Endodermal cell (in vitro differentiated cells): ENCODE measurements around the gene BATF2. TPM values are rescaled to one million over a fixed set of nuclear protein-coding genes. Genes with fewer than 3 reads are reported as not detected.

Experiments
- DNase-seq: peaks from one replicate; pipeline ENCODE4 v3.0.0-alpha.2; 2017
- H3K27ac ChIP-seq: 2 replicates; pipeline ENCODE4 v1.5.1; 2013; ENCODE audit warnings: mild to moderate bottlenecking, low read depth, low read length, moderate library complexity
- H3K27me3 ChIP-seq: 2 replicates; pipeline ENCODE4 v1.6.1; 2013; ENCODE audit warnings: mild to moderate bottlenecking, low read length, moderate library complexity; ENCODE audit not compliant: insufficient read depth, control insufficient read depth, poor library complexity, severe bottlenecking
- H3K36me3 ChIP-seq: 2 replicates; pipeline ENCODE4 v1.7.0; 2013; ENCODE audit warnings: mild to moderate bottlenecking, low read length, moderate library complexity; ENCODE audit not compliant: control insufficient read depth, insufficient read depth
- H3K4me1 ChIP-seq: one replicate; pipeline ENCODE4 v1.7.0; 2013; ENCODE audit warnings: low read length; ENCODE audit not compliant: control insufficient read depth, insufficient read depth
- H3K4me3 ChIP-seq: 2 replicates; pipeline ENCODE4 v1.5.1; 2013; ENCODE audit warnings: mild to moderate bottlenecking, low read length, moderate library complexity
- H3K9ac ChIP-seq: 2 replicates; pipeline ENCODE4 v1.6.1; 2013; ENCODE audit warnings: mild to moderate bottlenecking, low read length, moderate library complexity; ENCODE audit not compliant: poor library complexity, severe bottlenecking; ENCODE audit errors: extremely low read depth
- H3K9me3 ChIP-seq: 2 replicates; pipeline ENCODE4 v1.6.1; 2013; ENCODE audit warnings: mild to moderate bottlenecking, low read length, moderate library complexity; ENCODE audit not compliant: control insufficient read depth
- H3K27ac Mint-ChIP-seq: 2 replicates; pipeline ENCODE4 v1.8.0; 2020; ENCODE audit warnings: mixed read lengths
- H3K27me3 Mint-ChIP-seq: 2 replicates; pipeline ENCODE4 v1.8.0; 2021; ENCODE audit warnings: mild to moderate bottlenecking, mixed read lengths; ENCODE audit not compliant: insufficient read depth
- H3K36me3 Mint-ChIP-seq: 2 replicates; pipeline ENCODE4 v1.8.0; 2020; ENCODE audit warnings: low read depth, mixed read lengths
- H3K4me1 Mint-ChIP-seq: 2 replicates; pipeline ENCODE4 v1.8.0; 2020; ENCODE audit warnings: mixed read lengths
- H3K4me3 Mint-ChIP-seq: 2 replicates; pipeline ENCODE4 v1.8.0; 2020; ENCODE audit warnings: mild to moderate bottlenecking, moderate library complexity, mixed read lengths
- H3K9me3 Mint-ChIP-seq: 2 replicates; pipeline ENCODE4 v1.8.0; 2020; ENCODE audit warnings: mild to moderate bottlenecking, mixed read lengths
- CTCF ChIP-seq: fragments of 200-600 bp; sonication (generic); conservative IDR thresholded peaks from 2 replicates; pipeline ENCODE4 v1.5.0; 2021; ENCODE audit warnings: antibody characterized with exemption, mild to moderate bottlenecking
- WGBS, 2 experiments: methylation state at CpG; one replicate each; pipeline versions ENCODE4 v1.1.5 to v1.1.7; 2013; ENCODE audit warnings: missing lambda C conversion rate in 2 of 2, mixed read lengths in 1 of 2; ENCODE audit not compliant: insufficient coverage in 1 of 2, insufficient read length in 1 of 2; 5-methylcytosine and 5-hydroxymethylcytosine counted together
- total RNA-seq, 2 donors: library from RNA; stranded (reverse); fragmentation: NEBNext Ultra II Directional in 1 of 2; extraction: Animal tissue kit (Norgen Biotek cat#: 25700) in 1 of 2; gene quantifications; 2 replicates in 1 of 2; 3 replicates in 1 of 2; pipeline ENCODE4 v1.2.1, GENCODE V29; 2021

BATF2 gene
- total RNA-seq, 2 donors from 2014 or later = 0.27 TPM; not detected in 1

DNA sequence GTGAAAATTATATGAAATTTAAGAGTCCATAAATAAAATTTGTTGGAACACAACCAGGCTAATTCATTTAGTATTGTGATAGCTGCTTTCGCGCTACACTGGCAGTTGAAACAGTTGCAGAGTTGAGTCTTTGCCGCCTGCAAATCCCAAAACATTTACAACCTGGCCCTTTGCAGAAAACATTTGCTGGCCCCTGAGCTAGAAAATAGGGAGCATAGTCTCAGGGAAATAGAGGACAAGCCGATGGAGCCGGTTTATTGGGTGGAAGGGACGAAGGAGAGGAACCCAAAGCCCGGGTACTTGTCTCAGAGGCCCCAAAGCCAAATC, 43.7 kb upstream of the BATF2 start:
- H3K4me3 Mint-ChIP-seq = peak overlapping the region; percentile 77
- H3K4me1 Mint-ChIP-seq = peaks cover 2% of the 10 kb centered on the region
- Histone ChIP-seq H3K9ac (peak overlapping the region; percentile 63), H3K4me1 (no peaks in the 10 kb centered on the region), H3K27ac (peak overlapping the region; percentile 91), H3K9me3 (no peaks in the 10 kb centered on the region), H3K27me3 (no peaks in the 10 kb centered on the region), H3K4me3 (peak overlapping the region; percentile 84), H3K36me3 (peaks cover 12% of the 10 kb centered on the region)
- H3K27me3 Mint-ChIP-seq = no peaks in the 10 kb centered on the region
- 28 to 31% methylated on average over 7 of the region's 7 CpGs for WGBS, 2 experiments
- no peaks in the 10 kb centered on the region for H3K9me3 Mint-ChIP-seq
- peaks cover 24% of the 10 kb centered on the region for H3K36me3 Mint-ChIP-seq
- peak overlapping the region; percentile 96 for H3K27ac Mint-ChIP-seq
- no peak for TF ChIP-seq CTCF
- no peak for DNase-seq

GRCh38 chr11:65036931-65037330, 40.2 kb upstream of the BATF2 start:
- 92 to 94% methylated on average over 2 to 6 of the region's 6 CpGs for WGBS, 2 experiments
- H3K4me1 ChIP-seq = no peaks in the 10 kb centered on the region
- no peak overlapping the region for H3K9ac ChIP-seq
- H3K27me3 ChIP-seq = no peaks in the 10 kb centered on the region
- no peak for DNase-seq
- Mint-ChIP-seq H3K27ac (no peak overlapping the region), H3K27me3 (no peaks in the 10 kb centered on the region), H3K4me1 (peaks cover 2% of the 10 kb centered on the region), H3K36me3 (peaks cover 22% of the 10 kb centered on the region), H3K9me3 (no peaks in the 10 kb centered on the region), H3K4me3 (no peak overlapping the region)
- no peaks in the 10 kb centered on the region for H3K9me3 ChIP-seq
- TF ChIP-seq CTCF = no peak
- H3K27ac ChIP-seq = no peak overlapping the region
- H3K4me3 ChIP-seq = no peak overlapping the region
- H3K36me3 ChIP-seq = peaks cover 5% of the 10 kb centered on the region

DNA sequence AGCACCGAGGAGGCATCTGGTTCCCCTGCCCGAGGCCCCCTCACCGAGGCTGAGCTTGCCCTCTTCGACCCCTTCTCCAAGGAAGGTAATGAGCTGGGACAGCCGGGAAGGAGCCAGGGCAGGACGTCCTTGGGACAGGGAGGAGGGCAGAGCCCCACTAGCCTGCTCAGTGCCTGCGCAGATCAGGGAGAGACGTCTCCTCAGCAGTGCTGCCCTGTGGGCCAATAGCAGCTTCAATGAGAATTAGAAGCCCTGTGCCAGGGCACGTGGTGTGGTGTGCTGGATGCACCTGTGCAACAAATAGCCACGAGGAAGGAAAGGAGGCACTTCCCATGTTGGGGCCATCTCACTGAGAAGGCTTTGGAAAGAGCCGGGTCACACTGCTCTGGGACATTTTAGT, 38.8 kb upstream of the BATF2 start:
- DNase-seq = no peak
- H3K27ac Mint-ChIP-seq = no peak overlapping the region
- TF ChIP-seq CTCF = no peak

More for the DNA sequence above, 38.8 kb upstream of the BATF2 start:
- Histone ChIP-seq H3K27ac (no peak overlapping the region), H3K4me1 (no peaks in the 10 kb centered on the region), H3K9ac (no peak overlapping the region), H3K27me3 (no peaks in the 10 kb centered on the region), H3K4me3 (no peak overlapping the region), H3K36me3 (peaks cover 5% of the 10 kb centered on the region), H3K9me3 (no peaks in the 10 kb centered on the region)
- Mint-ChIP-seq H3K27me3 (no peaks in the 10 kb centered on the region), H3K36me3 (peaks cover 22% of the 10 kb centered on the region), H3K4me3 (no peak overlapping the region), H3K4me1 (peaks cover 1% of the 10 kb centered on the region), H3K9me3 (no peaks in the 10 kb centered on the region)
- 92 to 95% methylated on average over 8 to 11 of the region's 11 CpGs for WGBS, 2 experiments
